GM18861 (cell line): Measurements from ENCODE around the gene CD8A.
A peak's percentile ranks its signal among the peaks of the same experiment; 100 is the strongest.
"Not testable (repeated sequence)": the region's sequence is repeated elsewhere in the genome, so short reads cannot be mapped to it uniquely, and the experiment has no call there.

Experiments
- ATAC-seq: cut with Tn5 transposase; IDR thresholded peaks from one replicate; pipeline ENCODE4 v1.9.1; 2021; ENCODE audit not compliant: unreplicated experiment

CD8A gene

GRCh38 chr2:86779971-86780370, 10.7 kb downstream of the CD8A start:
- ATAC-seq, result no peak

- no peak for ATAC-seq
These were observed 11.8 kb downstream of the CD8A start for GRCh38 chr2:86778957-86779356.

GRCh38 chr2:86776532-86776931, 14.2 kb downstream of the CD8A start:
- no peak for ATAC-seq

GRCh38 chr2:86775338-86775737, 15.4 kb downstream of the CD8A start:
- no peak for ATAC-seq

GRCh38 chr2:86774862-86775261, 15.9 kb downstream of the CD8A start:
- ATAC-seq, result no peak

- ATAC-seq, result no peak
These were observed 18.1 kb downstream of the CD8A start for GRCh38 chr2:86772611-86773010.

GRCh38 chr2:86770816-86771301, 19.9 kb downstream of the CD8A start:
- ATAC-seq, result no peak

- ATAC-seq, result no peak
These were observed 20.9 kb downstream of the CD8A start for GRCh38 chr2:86769838-86770237.

GRCh38 chr2:86768189-86768949, 22.3 kb downstream of the CD8A start:
- no peak for ATAC-seq

- ATAC-seq, result no peak
These were observed 25.4 kb downstream of the CD8A start for GRCh38 chr2:86765310-86765695.

- ATAC-seq, result peak; percentile 85
These were observed 25.9 kb downstream of the CD8A start for GRCh38 chr2:86764661-86765309.

GRCh38 chr2:86760371-86760770, 30.3 kb downstream of the CD8A start:
- no peak for ATAC-seq

GRCh38 chr2:86758405-86758804, 32.3 kb downstream of the CD8A start:
- no peak for ATAC-seq

GRCh38 chr2:86753606-86754005, 37.1 kb downstream of the CD8A start:
- no peak for ATAC-seq

- no peak for ATAC-seq
These were observed 37.8 kb downstream of the CD8A start for GRCh38 chr2:86752934-86753333.

GRCh38 chr2:86751778-86752177, 38.9 kb downstream of the CD8A start:
- no peak for ATAC-seq

GRCh38 chr2:86750240-86750839, 40.4 kb downstream of the CD8A start:
- ATAC-seq, result no peak

- no peak for ATAC-seq
These were observed 42.7 kb downstream of the CD8A start for GRCh38 chr2:86747711-86748639.

- ATAC-seq, result no peak
These were observed 43.8 kb downstream of the CD8A start for GRCh38 chr2:86746939-86747338.

- ATAC-seq, result no peak
These were observed 46.6 kb downstream of the CD8A start for GRCh38 chr2:86744152-86744551.

- not testable (repeated sequence) for ATAC-seq
These were observed 48.7 kb downstream of the CD8A start for GRCh38 chr2:86741889-86742498.
